ENCODE results near the gene EYS.

The EYS gene

GRCh38 chr6:65646544-65646943, 60.5 kb downstream of the EYS start:
- no peaks in the 10 kb centered on the region for H4K20me1 ChIP-seq (ENCODE audit: insufficient read depth)
- no peaks in the 10 kb centered on the region for H3K36me3 ChIP-seq (ENCODE audit: insufficient read depth)
- no peak overlapping the region for H3K9ac ChIP-seq
- no peaks in the 10 kb centered on the region for H3K27me3 ChIP-seq (ENCODE audit: insufficient read depth, low read depth)
- no peak overlapping the region for H3K27ac ChIP-seq
- no peaks in the 10 kb centered on the region for H3K79me2 ChIP-seq (ENCODE audit: insufficient read depth, low read depth)
- H3K4me3 ChIP-seq (IDR thresholded peaks at IDR 0.05; ENCODE audit: insufficient read depth, low read depth, low read length): no peak overlapping the region
- H2AFZ ChIP-seq (ENCODE audit: low read depth): no peak overlapping the region
- TF ChIP-seq CTCF (conservative IDR thresholded peaks at IDR 0.05; ENCODE audit: low read depth, low read length): no peak
- no peak overlapping the region for H3K4me2 ChIP-seq
- no peaks in the 10 kb centered on the region for H3K4me1 ChIP-seq (ENCODE audit: low read depth, poor library complexity, severe bottlenecking)

DNA sequence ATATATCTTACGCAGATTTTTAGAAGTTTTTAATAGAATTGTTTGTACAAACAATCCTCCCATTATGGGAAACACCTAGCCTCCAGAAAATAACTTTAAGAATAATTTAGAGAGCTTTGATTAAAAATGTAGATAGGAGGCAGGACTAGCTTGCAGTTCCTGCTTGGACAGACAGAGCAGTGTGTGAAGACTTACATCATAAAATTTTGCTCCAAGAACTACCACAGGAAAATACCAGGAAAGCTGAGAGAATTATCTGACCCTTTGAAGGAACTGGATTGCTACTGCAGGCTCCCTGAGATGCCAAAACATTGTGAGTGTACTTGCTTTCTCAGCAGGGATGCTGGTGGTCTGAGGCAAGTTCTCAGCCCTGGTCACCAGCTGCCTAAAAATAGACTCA, 64.2 kb downstream of the EYS start:
- Histone ChIP-seq H4K20me1 (ENCODE audit: insufficient read depth) (no peaks in the 10 kb centered on the region), H3K27ac (no peak overlapping the region), H3K4me2 (no peak overlapping the region), H3K9ac (no peak overlapping the region), H2AFZ (ENCODE audit: low read depth) (no peak overlapping the region), H3K36me3 (ENCODE audit: insufficient read depth) (no peaks in the 10 kb centered on the region), H3K4me3 (IDR thresholded peaks at IDR 0.05; ENCODE audit: insufficient read depth, low read depth, low read length) (no peak overlapping the region), H3K27me3 (ENCODE audit: insufficient read depth, low read depth) (no peaks in the 10 kb centered on the region), H3K4me1 (ENCODE audit: low read depth, poor library complexity, severe bottlenecking) (no peaks in the 10 kb centered on the region), H3K79me2 (ENCODE audit: insufficient read depth, low read depth) (no peaks in the 10 kb centered on the region)
- no peak for TF ChIP-seq CTCF (conservative IDR thresholded peaks at IDR 0.05; ENCODE audit: low read depth, low read length)

- no peak for TF ChIP-seq CTCF (conservative IDR thresholded peaks at IDR 0.05; ENCODE audit: low read depth, low read length)
- H3K36me3 ChIP-seq (ENCODE audit: insufficient read depth): no peaks in the 10 kb centered on the region
- H3K4me2 ChIP-seq: no peak overlapping the region
- no peaks in the 10 kb centered on the region for H3K4me1 ChIP-seq (ENCODE audit: low read depth, poor library complexity, severe bottlenecking)
- no peaks in the 10 kb centered on the region for H3K27me3 ChIP-seq (ENCODE audit: insufficient read depth, low read depth)
- H3K4me3 ChIP-seq (IDR thresholded peaks at IDR 0.05; ENCODE audit: insufficient read depth, low read depth, low read length): no peak overlapping the region
- H3K79me2 ChIP-seq (ENCODE audit: insufficient read depth, low read depth): no peaks in the 10 kb centered on the region
- no peak overlapping the region for H3K27ac ChIP-seq
- H4K20me1 ChIP-seq (ENCODE audit: insufficient read depth): no peaks in the 10 kb centered on the region
- H3K9ac ChIP-seq: no peak overlapping the region
- H2AFZ ChIP-seq (ENCODE audit: low read depth): no peak overlapping the region
These were observed 68.8 kb downstream of the EYS start for GRCh38 chr6:65638047-65638831.

GRCh38 chr6:65637289-65638046, 69.6 kb downstream of the EYS start:
- H2AFZ ChIP-seq (ENCODE audit: low read depth): no peak overlapping the region
- H3K4me3 ChIP-seq (IDR thresholded peaks at IDR 0.05; ENCODE audit: insufficient read depth, low read depth, low read length): no peak overlapping the region
- H3K9ac ChIP-seq: no peak overlapping the region
- H3K27ac ChIP-seq: no peak overlapping the region
- no peaks in the 10 kb centered on the region for H3K27me3 ChIP-seq (ENCODE audit: insufficient read depth, low read depth)
- H3K4me2 ChIP-seq: no peak overlapping the region
- no peaks in the 10 kb centered on the region for H4K20me1 ChIP-seq (ENCODE audit: insufficient read depth)
- H3K79me2 ChIP-seq (ENCODE audit: insufficient read depth, low read depth): no peaks in the 10 kb centered on the region
- no peaks in the 10 kb centered on the region for H3K36me3 ChIP-seq (ENCODE audit: insufficient read depth)
- H3K4me1 ChIP-seq (ENCODE audit: low read depth, poor library complexity, severe bottlenecking): no peaks in the 10 kb centered on the region
- no peak for TF ChIP-seq CTCF (conservative IDR thresholded peaks at IDR 0.05; ENCODE audit: low read depth, low read length)
